HG02623 (cell line): ENCODE measurements around the gene ANO1.

Experiments used
- ATAC-seq: cut with Tn5 transposase; IDR thresholded peaks from one replicate; pipeline ENCODE4 v1.9.1; 2021; ENCODE audit warnings: moderate library complexity; ENCODE audit not compliant: unreplicated experiment

Gene ANO1

DNA sequence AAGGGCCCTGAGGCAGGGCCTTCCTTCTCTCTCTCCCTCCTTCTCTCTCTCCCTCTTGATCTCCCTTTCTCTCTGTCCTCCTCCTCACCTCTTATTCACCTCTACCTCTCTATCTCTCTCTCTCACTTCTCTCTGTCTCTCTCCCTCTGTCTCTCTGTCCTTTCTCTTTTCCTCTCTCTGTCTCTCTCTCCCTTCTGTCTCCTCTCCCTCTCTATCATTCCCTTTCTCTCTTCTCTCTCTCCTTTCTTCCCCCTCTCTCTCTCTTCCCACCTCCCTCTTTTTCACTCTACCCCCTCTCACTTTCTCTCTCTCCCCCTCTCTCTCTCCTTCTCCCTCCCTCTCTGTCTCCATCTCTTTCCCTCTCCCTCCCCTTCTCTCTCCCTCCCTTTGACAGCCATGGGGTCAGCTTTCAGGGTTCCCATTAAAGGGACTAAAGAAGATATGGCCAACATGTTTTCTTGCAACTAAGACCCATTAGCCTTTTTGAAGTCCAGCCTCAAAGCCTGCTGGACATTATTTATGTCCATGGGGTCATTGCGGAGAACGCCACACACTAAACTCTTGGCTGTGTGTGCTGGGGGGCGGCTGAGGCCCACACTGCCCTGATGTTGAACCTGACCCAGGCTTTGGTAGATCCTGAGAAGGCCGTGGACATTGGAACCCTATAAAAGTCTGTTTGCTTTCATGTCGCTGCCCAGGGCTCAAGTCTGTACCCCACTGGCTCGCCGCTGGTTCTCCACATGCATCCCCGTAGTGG lies 15.0 kb downstream of the ANO1 start:
- ATAC-seq = no peak

DNA sequence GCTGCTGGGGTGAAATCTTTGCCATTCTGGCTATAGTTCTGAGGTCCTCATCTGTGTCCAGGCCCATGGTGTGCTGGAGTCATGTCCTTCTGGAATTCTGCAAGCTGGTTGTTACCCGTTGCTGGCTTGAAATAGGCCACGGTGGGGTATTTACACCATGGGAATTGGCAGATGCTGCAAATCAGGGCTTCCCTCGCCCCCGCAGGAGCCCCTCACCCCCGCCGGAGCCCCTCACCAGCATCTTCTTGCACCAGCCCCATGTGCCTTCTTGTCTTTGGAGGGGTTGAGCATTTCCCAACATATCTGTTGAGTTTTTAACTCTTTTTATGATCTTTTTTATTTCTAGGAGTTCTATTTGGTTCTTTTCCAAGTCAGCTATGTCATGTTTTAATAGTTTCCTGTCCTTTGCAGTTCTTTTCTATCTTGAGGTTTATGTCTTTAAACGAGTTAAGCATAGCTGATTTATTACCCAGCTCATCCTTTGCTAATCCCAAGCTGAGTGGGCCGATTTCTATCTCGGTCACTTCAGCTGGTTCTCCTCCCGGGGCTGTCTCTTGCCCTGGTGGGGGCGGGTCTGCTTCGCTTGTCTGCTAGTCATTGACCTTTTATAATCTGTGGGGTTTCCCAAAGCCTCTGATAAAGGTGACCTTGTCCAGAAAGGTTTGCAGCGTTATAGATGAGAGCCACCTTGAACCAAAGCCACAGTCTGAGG lies 17.6 kb downstream of the ANO1 start:
- ATAC-seq = no peak

DNA sequence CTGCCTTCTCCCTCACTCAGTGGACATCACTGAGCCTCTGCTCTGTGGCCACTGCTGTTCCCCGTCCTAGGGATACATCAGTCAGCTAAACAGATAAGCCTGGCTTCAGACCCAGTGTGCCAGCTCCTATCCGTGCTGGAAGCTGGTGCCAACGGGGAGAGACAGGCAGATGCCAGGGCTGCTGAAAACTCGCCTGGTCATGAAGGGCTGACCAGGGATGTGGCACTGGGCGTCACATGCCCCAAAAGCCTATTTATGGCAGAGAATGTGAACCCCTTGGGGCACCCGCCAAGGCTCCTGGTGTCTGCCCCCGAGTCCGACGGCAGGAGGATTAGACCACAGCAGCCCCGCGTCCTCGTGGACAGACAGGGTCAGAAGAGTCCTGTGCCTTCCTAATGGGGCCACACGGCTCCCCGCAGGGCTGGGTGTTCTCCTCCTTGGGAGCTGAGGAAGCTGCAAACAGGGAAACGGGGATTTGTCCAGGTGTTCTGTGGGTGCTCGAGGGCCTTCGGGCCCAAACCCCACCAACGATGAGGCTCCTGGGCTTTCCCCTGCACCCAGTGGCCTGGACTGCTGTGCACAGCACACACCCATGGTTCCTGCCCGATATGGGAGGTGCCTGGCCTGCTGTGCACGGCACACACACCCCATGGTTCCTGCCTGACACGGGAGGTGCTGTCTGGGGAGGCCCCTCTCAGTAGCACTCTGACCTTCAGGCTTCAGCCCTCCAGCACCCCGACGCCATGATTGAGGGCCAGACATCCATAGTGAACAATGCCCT lies 19.9 kb downstream of the ANO1 start:
- no peak for ATAC-seq

DNA sequence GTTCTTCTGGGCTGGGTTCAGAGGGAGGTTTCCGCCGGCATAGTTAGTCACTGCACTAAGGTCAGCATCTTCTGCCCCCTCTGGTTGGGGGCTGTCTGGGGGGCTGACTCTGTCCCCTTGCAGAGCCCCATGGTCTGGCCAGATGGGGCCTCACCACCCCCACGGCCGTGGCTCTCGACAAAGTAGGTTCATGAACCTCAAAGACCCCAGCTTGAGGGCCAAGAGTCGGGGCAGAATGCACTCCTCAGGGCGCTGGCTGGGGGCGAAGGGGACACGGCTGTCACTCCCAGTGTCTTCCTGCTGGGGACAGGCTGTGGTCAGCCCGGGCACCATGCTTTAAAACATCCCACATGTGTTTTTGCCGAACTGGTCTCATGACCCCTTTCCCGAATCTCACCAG lies 20.8 kb downstream of the ANO1 start:
- ATAC-seq = no peak

DNA sequence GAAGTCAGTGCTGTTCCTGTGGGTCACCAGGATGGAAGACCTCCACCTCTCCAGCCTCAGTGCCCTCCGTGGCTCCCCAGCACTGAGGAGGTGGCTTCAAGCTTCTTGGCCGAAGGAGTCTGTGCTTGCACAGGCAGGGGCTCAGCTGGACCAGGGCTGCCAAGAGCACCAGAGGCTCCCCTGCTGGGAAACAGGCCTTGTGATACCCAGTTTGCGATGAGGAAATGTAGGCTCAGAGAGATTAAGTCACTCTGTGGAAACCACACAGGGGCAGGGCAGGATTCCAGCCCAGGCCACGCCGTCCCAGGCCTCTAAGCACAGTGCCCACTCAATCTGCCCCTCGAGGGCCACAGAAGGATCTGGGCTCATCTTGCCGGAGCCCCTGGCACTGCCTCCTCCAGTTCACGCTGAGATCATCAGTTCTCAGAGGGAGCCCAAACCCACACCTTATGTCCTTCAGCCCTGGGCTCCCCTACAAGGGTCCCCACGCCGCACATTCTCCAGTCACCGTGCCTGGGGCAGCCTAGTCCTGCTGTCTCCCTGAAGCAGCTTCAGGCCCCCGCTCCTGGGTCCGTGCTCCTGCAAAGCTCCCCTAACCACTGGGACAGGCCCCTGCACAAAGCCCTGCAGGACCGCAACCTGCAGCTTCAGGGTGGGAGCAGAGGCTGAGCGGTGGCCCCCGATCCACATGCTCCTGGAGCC lies 21.6 kb downstream of the ANO1 start:
- no peak for ATAC-seq

DNA sequence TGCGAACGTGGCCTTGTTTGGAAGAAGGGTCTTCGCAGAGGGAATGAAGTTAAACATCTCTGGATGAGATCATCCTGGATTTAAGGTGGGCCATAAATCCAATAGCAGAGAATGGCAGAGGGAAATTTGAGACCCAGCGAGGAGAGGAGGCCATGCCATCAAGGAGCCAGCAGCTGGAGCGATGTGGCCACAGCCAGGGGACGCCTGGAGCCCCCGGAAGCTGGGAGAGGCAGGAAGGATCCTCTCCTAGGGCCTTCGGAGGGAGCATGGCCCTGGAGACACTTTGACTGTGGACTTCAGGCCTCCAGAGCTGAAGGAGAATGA lies 22.1 kb downstream of the ANO1 start:
- no peak for ATAC-seq

DNA sequence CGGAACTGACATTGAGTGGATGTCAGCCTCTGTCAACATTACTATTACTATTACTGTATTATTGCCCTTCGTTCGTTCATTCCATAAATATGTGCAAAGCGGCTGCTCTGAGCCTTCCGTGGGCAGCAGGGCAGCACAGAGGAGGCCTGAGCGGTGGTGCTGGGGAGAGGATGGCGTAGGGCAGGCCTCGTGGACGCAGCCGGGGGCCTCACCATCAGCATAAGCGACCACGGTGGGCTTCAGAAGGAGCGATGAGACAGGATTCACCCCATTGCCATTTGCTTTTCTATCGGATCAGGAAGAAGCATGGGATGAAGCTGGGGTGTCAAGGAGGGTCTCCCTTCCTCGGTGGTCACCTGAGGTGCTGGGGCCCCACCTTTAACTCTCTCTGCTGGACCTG lies 22.7 kb downstream of the ANO1 start:
- no peak for ATAC-seq

DNA sequence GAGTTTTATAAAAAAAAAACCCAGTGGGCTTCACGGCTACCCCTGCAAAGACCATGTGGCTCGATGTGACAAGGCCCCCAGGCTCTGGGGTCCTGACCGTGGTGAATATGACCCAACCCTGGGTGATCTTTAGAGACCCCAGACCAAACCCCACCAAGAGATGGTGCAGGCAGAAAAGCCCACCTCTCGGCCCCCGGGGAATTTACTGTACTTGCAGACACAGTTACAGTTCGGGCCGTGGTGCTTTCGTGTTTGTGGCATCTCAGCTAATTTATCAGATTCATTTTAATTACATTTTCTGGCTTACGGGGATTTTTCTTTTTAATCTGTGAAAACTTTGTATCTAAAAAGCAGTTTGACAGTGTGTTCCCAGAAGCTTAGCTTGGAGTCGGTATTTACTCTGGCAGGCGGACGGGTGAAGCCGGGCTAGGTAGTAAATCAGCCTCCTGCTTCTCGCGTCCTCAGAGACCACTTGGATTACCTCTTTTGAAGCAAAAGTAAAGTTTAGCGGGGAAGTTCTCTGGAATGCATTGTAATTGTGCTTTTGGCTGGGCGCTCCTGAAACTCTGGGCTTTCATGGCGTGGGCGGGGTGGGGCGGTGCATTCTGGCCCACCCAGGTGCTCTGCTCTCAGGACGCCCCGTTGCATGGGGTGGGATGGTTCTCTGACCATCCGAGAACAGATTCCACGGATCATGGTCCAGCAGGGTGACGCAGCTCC lies 25.3 kb downstream of the ANO1 start:
- ATAC-seq = no peak

DNA sequence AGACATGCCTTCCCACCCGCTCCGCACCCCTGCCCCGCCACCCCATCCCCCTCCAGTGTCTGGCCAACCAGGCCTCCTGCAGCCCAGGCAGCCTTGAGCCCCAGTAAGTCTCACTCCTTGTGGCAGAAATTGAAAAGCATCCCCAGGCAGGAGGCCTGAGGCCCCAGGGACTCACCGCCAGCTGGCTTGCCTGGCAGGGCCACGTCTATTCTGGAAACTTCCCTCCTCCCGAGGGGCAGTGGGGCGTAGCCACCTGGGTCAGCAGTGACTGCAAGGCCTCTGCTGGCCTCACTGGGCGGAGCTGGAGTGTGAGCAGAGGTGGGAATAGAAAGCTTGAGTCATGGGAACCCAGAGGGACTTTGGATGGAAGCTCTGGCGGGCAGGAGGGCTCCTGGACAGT lies 26.3 kb downstream of the ANO1 start:
- no peak for ATAC-seq

DNA sequence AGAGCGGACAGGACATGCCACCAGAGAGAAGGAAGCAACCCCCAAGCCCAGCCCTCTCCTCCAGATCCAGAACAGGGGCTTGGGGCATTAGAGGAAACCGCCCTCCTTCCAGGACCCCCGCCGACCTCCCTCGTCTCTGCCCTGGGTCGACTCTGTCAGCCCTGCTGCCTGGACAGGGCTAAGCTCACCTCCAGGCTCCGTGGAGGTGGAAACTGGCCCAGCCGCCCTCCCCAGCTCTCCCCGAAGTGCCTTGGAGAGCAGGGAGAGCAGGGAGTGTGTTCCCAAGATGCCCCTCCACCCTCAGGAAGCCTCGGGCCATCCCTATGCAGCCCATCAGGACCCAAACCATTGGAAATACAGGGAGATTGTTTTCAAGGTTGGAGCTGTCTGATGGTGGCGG lies 26.8 kb downstream of the ANO1 start:
- ATAC-seq = no peak

DNA sequence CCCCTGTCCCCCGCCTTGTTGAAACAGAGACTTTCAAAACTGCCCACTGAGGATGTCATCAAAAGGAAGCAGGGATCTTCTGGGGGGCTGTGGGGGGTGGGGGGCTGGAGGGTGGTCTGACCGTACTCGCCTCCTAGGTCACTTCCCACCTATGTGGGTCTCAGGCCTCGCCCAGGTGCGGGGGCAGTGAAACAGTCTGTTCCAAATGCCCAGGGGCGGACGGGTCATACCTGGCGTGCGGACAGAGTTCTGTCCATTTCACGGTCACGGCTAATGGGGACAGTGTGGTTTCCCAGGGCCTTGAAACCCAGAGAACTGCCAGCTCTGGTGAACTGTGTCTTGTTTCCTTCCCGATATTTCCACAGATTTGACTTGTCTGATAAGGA lies 27.2 kb downstream of the ANO1 start:
- ATAC-seq = no peak

DNA sequence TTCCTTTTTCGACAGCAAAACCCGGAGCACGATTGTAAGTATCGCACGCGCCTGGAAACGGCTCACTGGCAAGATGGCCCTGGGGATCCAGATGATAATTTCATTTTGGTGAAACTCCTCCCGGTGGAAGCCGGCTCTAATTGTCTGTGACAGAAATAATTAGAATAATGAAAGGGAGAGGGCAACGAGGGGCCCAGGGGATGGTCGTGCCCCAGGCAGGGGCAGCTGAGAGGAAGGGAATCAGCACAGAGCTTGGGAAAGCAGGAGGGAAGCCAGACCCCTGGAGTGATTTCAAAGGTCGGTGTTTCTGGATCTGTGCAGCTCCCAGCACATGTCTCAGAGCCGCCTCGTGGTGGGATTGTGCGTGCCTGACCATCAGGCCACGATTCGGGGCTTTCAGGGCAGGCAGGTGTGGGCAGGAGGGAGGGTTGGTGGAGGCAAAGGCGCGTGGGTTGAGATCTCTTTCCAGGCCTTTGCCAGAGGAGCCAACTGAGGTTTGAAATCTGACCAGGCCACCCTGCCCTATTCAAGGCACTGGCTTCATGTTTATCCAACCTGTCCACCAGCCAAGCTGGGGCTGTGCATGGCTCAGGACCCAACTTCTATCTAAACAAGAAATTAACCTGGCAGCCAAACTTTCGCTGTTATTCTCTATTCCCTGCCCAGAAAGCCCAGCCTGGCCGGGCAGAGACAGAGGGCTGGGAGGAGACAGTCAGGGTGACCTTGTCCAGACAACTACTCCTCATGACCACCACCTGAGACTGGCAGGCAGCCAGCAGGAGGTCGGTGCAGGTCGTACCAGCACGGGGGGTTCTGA lies 27.8 kb downstream of the ANO1 start:
- ATAC-seq = no peak

DNA sequence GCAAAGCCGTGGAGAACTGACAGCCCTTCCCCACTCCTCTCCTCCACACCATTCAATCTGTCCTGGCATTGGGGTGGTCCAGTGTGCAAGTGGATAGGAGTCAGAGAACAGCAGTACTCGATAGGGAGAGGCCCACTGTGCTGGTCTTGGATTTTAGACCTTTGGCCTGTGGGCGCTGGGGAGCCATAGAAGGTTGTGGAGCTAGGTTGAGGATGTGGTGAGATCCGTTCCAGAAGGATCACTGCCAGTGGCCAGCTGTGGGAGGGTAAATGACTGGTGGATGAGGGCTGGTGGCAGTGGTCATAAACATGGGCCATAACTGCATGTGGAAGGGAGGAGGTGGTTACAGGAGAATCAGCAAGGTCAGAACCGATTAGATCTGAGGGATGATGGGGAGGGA lies 28.6 kb downstream of the ANO1 start:
- no peak for ATAC-seq

DNA sequence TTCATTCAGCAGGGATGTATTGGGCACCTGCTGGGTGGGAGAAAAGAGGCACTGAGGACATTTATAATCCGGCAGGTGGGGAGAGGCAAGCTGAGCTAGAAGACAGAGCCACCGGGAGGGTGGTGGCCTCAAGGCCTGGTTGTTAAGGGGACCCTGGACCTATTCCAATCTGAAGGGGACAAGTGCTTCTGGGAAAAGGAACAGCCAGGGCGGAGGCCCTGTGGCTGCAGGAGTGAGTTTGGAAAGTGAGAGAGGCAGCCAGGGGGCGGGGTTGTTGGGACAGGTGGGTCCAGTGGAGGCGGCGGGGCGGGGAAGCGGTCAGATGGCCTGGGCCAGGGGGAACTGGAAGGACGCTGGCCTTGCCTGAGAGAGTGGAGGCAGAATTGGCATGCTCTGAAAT lies 29.1 kb downstream of the ANO1 start:
- no peak for ATAC-seq

DNA sequence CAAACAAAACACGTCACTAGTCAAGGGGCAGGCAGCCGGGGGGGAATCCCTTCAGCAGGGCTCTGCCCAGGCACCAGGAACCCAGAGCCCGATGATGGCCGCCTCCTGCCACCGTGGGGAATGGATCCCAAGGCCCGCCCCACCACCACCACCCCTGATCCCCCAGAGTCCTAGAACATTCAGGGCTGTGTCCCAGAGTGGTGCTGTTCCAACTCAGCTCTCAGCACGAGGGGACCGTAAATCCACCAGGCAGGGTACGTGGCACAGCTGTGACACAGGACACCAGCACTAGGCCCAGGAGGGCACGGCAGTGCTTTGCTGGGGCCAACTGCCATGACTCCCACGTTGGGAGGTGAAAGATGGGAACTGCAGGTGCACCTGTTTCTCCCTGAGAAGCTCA lies 29.6 kb downstream of the ANO1 start:
- no peak for ATAC-seq

DNA sequence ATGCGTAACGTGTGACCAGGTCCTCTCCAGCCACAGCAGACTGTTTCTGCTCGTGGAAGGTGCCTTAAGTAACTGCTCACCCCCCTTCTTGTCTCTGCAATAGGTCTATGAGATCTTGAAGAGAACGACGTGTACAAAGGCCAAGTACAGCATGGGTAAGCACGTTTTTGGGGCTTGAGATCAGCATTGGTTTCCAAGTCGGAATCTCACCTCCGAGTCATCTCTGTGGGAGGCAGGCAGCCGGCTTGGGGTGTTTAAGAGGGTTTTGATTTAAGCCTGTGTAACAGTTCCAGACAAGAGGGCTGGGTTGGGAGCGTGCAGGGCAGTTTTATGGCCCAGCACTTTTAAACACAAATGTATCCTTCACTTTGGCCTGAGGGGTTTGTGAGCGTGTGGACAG lies 30.1 kb downstream of the ANO1 start:
- no peak for ATAC-seq

DNA sequence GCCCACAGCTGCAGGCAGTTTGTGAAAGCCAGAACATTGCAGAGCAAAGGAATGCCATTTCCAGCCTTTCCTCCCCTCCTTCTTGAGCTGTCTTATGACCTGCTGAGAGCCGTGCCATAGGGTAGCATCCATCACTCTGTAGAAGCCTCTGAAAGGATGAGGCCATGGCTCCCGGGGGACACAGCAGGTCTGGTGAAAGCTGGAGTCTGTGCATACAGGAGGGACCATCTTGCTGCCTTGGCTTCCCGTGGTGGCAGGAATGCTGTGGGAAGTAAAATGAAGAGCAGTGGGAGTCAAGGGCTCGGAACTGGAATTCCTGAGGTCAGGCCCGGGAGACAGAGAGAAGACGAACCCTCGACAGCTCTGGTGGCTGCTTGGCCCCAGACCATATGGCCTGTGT lies 30.9 kb downstream of the ANO1 start:
- ATAC-seq = no peak

DNA sequence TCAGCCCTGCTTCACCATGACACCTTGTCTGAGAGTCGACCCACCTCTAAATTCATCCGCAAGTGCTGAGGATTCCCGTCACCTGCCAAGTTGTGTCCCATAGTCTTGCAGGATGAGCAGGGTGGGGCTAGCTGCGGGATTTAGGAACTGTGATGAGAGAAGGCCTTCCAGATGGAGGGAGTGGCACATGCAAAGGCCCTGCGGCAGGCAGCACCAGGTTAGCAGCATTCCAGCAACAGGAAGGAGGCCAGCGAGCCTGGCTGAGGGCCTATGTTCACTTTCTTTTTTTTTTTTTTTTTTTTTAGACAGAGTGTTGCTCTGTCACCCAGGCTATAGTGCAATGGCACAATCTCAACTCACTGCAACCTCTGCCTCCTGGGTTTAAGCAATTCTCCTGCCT lies 31.8 kb downstream of the ANO1 start:
- ATAC-seq = no peak

DNA sequence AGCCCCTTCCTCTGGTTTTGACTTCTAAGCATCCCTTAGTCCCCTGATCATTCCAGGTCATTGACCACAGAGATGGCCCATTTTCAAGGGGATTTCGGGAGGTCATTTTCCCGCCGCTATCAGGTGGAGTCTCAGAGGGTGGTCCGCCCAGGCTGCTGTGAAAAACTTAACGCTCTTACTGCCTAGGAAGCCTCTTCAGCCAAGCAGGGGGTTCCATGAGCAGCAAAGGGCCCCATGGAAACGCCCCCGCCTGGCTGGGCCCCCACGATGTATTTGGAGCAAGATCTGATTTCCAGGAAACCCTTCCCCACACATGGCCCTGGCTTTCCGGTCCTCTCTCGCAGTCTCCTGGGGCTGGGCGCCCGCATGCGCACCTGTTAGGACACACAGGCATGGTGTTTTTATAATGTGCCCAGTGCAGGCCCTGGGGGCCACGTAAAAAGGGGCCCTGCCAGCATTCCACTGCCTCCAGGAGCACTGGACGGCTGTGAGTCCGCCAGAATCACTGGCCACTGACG lies 32.5 kb downstream of the ANO1 start:
- ATAC-seq = no peak
